ENCODE measurements around the gene NBPF19. TPM values are rescaled to one million over a fixed set of nuclear protein-coding genes. Genes with fewer than 3 reads are reported as not detected.

Gene NBPF19
- total RNA-seq (2022; extraction: Qiagen RNA extraction; ENCODE audit: low read depth), result 4.2 to 5.5 TPM (median 4.8 TPM) in 5 replicates

GRCh38 chr1:149474745-149475144 is at the start of gene NBPF19:
NBPF19 (plus strand) TSS chr1:149475045; CDS start chr1:149475933, 888 bp downstream.

Other genes with a start within 250 kb of the NBPF19 start
- gene PPIAL4C, start 108.8 kb downstream of the NBPF19 start, total RNA-seq (2022; extraction: Qiagen RNA extraction; ENCODE audit: low read depth), result not detected in 5 replicates